GM12872 (cell line): ENCODE results near the gene SCAI.
A peak's percentile ranks its signal among the peaks of the same experiment; 100 is the strongest.

Source experiments
- CTCF ChIP-seq: IDR thresholded peaks from 3 replicates; pipeline ENCODE4 v1.5.1; 2011; ENCODE audit warnings: low read depth, mild to moderate bottlenecking, low read length, moderate library complexity; ENCODE audit not compliant: insufficient read depth

SCAI gene

GRCh38 chr9:124947727-124948391, 195.5 kb downstream of the SCAI start:
- no peak for TF ChIP-seq CTCF

GRCh38 chr9:124946167-124946566, 197.2 kb downstream of the SCAI start:
- no peak for TF ChIP-seq CTCF

- 0 out of 3 replicates have a peak, but pooled peaks have one; percentile 12 for TF ChIP-seq CTCF
These were observed 201.4 kb downstream of the SCAI start for GRCh38 chr9:124941679-124942561.

GRCh38 chr9:124940894-124941678, 202.2 kb downstream of the SCAI start, which contains the start of gene GOLGA1:
Gene GOLGA1 (minus strand): TSS chr9:124941083. CDS start chr9:124938711, 2,372 bp downstream.
- TF ChIP-seq CTCF = no peak

- no peak for TF ChIP-seq CTCF
These were observed 202.8 kb downstream of the SCAI start for GRCh38 chr9:124940521-124940893.

- TF ChIP-seq CTCF = no peak
These were observed 203.4 kb downstream of the SCAI start for GRCh38 chr9:124939944-124940343.

- no peak for TF ChIP-seq CTCF
These were observed 209.0 kb downstream of the SCAI start for GRCh38 chr9:124934290-124934689.
